GM10248 (cell line): ENCODE measurements around the gene BAMBI.

Experiments used
- CTCF ChIA-PET: fragments of 300-600 bp; sonication (Branson Sonifier 250); formaldehyde crosslinking; extraction: SDS; loops from one replicate; lab custom pipeline; 2021; ENCODE audit warnings: antibody characterized with exemption; lab: Yijun Ruan, JAX
- POLR2A ChIA-PET: fragments of 350-650 bp; sonication (Branson Sonifier 250); formaldehyde crosslinking; extraction: SDS; loops from one replicate; lab custom pipeline; 2020; ENCODE audit warnings: antibody characterized with exemption; lab: Yijun Ruan, JAX
- DNase-seq: peaks from one replicate; pipeline ENCODE4 v3.0.0; 2012; ENCODE audit errors: extremely low spot score
- TF ChIP-seq, protein P1 (sequence below): IDR thresholded peaks from 2 replicates; pipeline ENCODE4 v1.5.1; 2012; ENCODE audit warnings: mild to moderate bottlenecking, low read depth; ENCODE audit errors: extremely low read depth, missing control alignments, control extremely low read depth

Gene BAMBI

DNA sequence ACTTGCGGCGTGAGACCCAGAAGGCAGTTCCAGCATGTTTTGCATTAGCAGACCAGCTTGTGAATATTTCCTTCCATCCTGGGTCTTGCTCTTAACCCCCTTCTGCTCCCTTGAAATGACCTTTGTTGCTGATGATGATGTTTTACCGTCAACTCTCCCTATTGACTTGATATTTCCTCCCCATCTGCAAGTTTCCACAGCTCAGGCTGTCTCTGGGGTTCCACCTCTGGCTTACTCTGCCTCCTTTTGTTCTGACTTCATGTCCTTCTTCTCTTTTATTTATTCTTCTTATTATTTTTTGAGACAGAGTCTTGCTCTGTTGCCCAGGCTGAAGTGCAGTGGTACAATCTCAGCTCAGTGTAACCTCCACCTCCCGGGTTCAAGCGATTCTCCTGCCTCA lies 17.2 kb downstream of the BAMBI start:
- ChIA-PET CTCF (no interaction called here), POLR2A (no interaction called here)
- DNase-seq, result no peak
- TF ChIP-seq, protein P1, sequence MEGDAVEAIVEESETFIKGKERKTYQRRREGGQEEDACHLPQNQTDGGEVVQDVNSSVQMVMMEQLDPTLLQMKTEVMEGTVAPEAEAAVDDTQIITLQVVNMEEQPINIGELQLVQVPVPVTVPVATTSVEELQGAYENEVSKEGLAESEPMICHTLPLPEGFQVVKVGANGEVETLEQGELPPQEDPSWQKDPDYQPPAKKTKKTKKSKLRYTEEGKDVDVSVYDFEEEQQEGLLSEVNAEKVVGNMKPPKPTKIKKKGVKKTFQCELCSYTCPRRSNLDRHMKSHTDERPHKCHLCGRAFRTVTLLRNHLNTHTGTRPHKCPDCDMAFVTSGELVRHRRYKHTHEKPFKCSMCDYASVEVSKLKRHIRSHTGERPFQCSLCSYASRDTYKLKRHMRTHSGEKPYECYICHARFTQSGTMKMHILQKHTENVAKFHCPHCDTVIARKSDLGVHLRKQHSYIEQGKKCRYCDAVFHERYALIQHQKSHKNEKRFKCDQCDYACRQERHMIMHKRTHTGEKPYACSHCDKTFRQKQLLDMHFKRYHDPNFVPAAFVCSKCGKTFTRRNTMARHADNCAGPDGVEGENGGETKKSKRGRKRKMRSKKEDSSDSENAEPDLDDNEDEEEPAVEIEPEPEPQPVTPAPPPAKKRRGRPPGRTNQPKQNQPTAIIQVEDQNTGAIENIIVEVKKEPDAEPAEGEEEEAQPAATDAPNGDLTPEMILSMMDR, result no peak

DNA sequence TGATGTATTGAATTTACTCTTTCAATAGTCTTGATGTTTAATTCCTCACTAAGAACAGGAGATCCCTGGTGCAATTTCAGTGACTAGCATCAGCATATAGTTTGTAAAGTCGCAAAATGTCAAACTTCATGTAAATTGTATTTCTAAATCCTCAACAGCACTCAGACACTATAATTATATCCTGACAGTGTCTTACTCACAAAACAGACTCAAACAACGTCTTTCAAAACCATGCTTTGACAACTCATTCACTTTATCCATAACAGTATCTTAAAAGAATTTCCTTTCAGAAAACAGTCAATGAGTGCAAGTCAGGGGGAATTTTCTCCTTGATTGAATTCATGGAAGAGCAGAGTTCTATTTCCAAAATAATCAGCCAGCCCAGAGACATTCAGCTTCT lies 20.8 kb downstream of the BAMBI start:
- POLR2A ChIA-PET, result no interaction called here
- no peak for DNase-seq
- CTCF ChIA-PET, result no interaction called here
- TF ChIP-seq, protein P1, result no peak

DNA sequence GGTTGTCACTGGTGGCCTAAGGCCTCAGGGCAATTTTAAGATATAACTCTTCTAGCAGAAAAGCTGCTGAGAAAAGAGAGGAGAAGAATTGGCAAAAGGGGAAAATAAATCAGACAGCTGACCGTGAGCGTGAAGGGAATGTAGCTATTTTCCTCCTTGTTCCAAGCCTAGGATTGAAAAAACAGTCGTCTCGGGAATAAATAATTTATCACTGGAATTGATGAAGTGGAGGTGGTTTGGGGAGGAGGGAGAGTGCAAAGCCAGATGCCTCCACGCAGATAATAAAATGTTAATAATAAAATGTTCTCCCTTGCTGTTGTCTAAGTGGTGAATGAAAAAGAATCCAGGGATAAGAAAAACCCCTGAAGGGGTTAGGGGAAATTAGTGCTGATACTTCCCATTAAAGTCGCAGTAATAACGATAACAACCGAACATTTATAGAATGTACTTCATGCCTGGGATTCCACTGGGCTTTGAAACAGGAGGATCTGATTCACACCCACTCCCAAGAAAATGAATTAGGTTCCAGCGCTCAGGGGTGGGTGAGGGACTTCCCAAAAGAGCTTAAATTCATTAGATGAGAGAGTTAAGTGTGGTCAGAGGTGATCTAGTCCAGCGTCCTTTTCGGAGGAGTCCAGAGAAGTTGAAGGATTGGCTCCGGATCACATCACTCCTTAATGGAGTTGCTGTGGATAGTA lies 27.3 kb downstream of the BAMBI start:
- TF ChIP-seq, protein P1, result no peak
- POLR2A ChIA-PET, result no interaction called here
- CTCF ChIA-PET, result interaction anchor here (1.2 kb wide), 1 partner anchor 35 kb away, joined by 3 read pairs; no protein-coding TSS in a partner anchor
- DNase-seq, result no peak

DNA sequence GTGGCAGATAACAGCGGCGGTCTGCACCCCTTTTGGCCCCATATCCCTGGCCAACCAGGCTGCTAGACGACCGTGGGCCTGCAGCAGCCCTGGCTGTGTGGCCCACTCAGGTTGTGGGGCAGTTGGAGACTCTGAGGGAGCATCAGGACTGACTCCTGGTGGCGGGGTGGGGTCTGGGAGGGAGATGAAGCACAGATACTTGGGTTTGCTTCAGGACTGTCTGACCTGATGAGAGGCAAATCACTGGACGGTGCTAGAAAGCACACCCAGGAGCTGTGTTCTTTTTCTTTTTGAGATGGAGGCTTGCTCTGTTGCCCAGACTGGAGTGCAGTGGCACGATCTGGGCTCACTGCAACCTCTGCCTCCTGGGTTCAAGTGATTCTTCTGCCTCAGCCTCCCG lies 28.2 kb downstream of the BAMBI start:
- ChIA-PET CTCF (interaction anchor here (0.9 to 1.2 kb wide), 2 partner anchors 28 to 35 kb away, joined by 3 read pairs; no protein-coding TSS in a partner anchor), POLR2A (no interaction called here)
- TF ChIP-seq, protein P1, result no peak
- no peak for DNase-seq

DNA sequence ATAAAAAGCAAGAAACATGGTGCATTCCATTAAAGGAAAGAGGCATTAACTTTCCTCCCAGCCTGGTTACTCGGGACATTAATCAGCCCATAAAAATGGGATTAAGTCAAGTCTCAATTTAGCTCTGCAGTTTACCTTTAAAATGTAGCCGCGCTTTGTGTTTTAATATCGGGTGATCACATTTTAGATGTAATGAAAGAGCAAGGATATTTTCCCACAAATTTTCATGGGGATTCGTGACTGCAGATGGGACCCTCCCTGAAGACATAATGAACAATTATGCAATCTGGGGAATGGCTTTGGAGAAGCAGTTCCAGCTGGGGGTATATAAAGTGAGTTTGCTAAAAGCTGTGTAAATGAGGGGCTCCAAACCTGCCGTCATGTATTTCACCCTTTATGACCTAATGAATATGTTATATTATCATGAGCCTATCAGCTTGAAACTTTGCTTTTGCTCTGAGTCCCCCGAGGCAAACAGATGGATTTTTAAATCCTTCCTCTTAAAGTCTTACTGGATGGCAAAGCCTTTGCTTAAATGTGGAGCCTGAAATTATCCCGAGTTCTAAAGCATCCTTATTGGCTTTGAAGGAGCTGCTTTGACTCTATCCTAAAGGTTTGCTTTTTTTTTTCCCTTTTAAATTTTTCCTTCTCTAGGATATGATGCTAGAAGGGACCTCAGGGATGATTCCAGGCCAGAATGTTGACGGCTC lies 31.8 kb downstream of the BAMBI start:
- DNase-seq, result no peak
- TF ChIP-seq, protein P1, result no peak
- POLR2A ChIA-PET, result no interaction called here
- CTCF ChIA-PET, result no interaction called here

DNA sequence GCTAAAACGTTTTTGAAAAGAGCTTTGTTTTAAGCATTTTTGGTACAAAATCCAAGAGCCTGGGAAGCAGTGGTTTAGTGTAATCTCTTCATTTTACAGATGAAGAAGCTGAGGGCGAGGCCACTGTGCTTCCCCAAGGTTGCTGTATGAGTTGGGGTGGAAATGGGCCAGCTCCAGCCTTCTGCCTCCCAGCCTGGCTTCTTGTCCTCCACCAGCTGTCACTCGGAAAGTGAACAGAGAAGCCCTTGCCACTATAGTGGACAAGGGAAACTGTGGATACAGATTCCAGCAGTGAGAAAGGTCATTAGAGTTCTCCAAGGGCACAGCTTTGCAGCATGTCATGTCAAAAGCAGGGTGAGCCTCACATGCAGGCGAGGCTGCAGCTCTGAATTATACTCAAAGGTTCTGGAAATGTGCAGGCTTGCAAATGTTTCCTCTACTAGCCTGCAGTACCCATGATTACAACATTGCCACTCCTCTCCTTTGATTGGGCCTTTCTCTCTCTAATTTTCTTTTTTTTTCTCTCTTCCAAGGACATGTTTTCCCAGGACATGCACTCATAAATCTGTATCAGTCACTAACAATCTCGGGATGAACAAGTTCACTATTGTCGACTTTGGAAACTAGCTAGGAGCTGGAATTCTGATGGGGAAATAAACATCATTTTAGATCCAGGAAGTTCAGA lies 33.0 kb downstream of the BAMBI start:
- POLR2A ChIA-PET, result no interaction called here
- CTCF ChIA-PET, result no interaction called here
- TF ChIP-seq, protein P1, result no peak
- no peak for DNase-seq
